Erythroblast (primary cell): ENCODE measurements around the gene TENM3.

ENCODE experiments used
- GATA1 ChIP-seq: IDR thresholded peaks from 2 replicates; pipeline ENCODE4 v1.6.1; 2011; ENCODE audit warnings: low read depth, mild to moderate bottlenecking, control low read depth, low read length, moderate library complexity
- POLR2A ChIP-seq: IDR thresholded peaks from 2 replicates; pipeline ENCODE4 v1.6.1; 2011; ENCODE audit warnings: mild to moderate bottlenecking, low read length

DNA sequence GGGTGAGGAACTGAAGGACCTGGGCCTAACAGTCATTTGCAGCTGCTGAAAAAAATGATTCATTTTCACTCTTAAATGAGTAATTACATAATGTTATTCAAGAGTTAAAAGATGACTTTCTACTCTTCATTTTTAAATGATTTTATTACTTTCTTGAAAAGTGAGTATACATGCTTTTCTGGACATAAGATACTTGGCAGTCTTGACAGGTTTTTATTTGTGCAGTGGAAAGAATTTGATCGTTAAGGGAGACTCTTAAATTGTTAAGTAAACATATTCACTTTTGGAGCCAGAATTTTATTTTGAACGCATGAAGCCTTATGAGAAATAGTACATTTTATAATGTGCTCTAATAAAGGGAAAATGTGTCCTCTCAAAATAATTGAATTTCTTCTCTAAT, 245.7 kb downstream of the TENM3 start:
- no peak for TF ChIP-seq POLR2A
- no peak for TF ChIP-seq GATA1
